SK-N-SH treated with all-trans-retinoic acid at 6 μM for 48 hours (cell line): Measurements from ENCODE around the gene TSHZ3.

Experiments
- ATAC-seq: fragments of 200-7000 bp; cut with Tn5 transposase; 3 replicates; pipeline ENCODE4 v1.9.1; 2020; ENCODE audit warnings: mild to moderate bottlenecking, moderate library complexity
- ARNTL ChIP-seq: fragments of 450-650 bp; formaldehyde crosslinking; IDR thresholded peaks from 2 replicates; pipeline ENCODE4 v1.5.0; 2020; ENCODE audit warnings: low read depth, mild to moderate bottlenecking, moderate library complexity, borderline replicate concordance
- BACH2 ChIP-seq: fragments of 250-450 bp; sonication (Bioruptor Pico); IDR thresholded peaks from 2 replicates; pipeline ENCODE4 v1.9.0; 2021; ENCODE audit warnings: mild to moderate bottlenecking, borderline replicate concordance
- ESRRG ChIP-seq: fragments of 250-450 bp; sonication (Bioruptor Pico); IDR thresholded peaks from 2 replicates; pipeline ENCODE4 v1.6.1; 2021; ENCODE audit warnings: mild to moderate bottlenecking
- GLIS3 ChIP-seq: fragments of 250-450 bp; sonication (Bioruptor Pico); IDR thresholded peaks from 2 replicates; pipeline ENCODE4 v1.5.0; 2020; ENCODE audit warnings: mild to moderate bottlenecking, moderate library complexity
- ISL1 ChIP-seq: fragments of 250-450 bp; sonication (Bioruptor Pico); IDR thresholded peaks from 2 replicates; pipeline ENCODE4 v2.1.2; 2022; ENCODE audit warnings: mild to moderate bottlenecking, moderate library complexity
- PPARA ChIP-seq: fragments of 250-450 bp; sonication (Bioruptor Pico); IDR thresholded peaks from 2 replicates; pipeline ENCODE4 v1.5.0; 2020; ENCODE audit warnings: mild to moderate bottlenecking, borderline replicate concordance
- RARB ChIP-seq: fragments of 250-450 bp; sonication (Bioruptor Pico); IDR thresholded peaks from 2 replicates; pipeline ENCODE4 v1.8.0; 2021; ENCODE audit warnings: mild to moderate bottlenecking, moderate library complexity
- SNAI2 ChIP-seq: fragments of 250-450 bp; sonication (Bioruptor Pico); IDR thresholded peaks from 2 replicates; pipeline ENCODE4 v1.5.0; 2020; ENCODE audit warnings: mild to moderate bottlenecking, moderate library complexity
- TCF4 ChIP-seq: fragments of 250-450 bp; sonication (Bioruptor Pico); IDR thresholded peaks from 2 replicates; pipeline ENCODE4 v1.8.0; 2021; ENCODE audit warnings: mild to moderate bottlenecking, moderate library complexity, borderline replicate concordance
- TOX ChIP-seq: fragments of 250-450 bp; sonication (Bioruptor Pico); IDR thresholded peaks from 2 replicates; pipeline ENCODE4 v1.8.0; 2021; ENCODE audit warnings: mild to moderate bottlenecking, moderate library complexity, borderline replicate concordance
- TSHZ2 ChIP-seq: fragments of 250-450 bp; sonication (Bioruptor Pico); IDR thresholded peaks from 2 replicates; pipeline ENCODE4 v1.5.0; 2020; ENCODE audit warnings: mild to moderate bottlenecking, moderate library complexity
- ZC3H10 ChIP-seq: fragments of 250-450 bp; sonication (Bioruptor Pico); IDR thresholded peaks from 2 replicates; pipeline ENCODE4 v1.5.1; 2021; ENCODE audit warnings: mild to moderate bottlenecking, moderate library complexity
- ZFP3 ChIP-seq: fragments of 250-450 bp; sonication (Bioruptor Pico); IDR thresholded peaks from 2 replicates; pipeline ENCODE4 v1.5.0; 2020; ENCODE audit warnings: mild to moderate bottlenecking, moderate library complexity
- ZFP30 ChIP-seq: fragments of 450-650 bp; formaldehyde crosslinking; IDR thresholded peaks from 2 replicates; pipeline ENCODE4 v1.5.0; 2022; ENCODE audit warnings: mild to moderate bottlenecking, moderate library complexity
- ZNF565 ChIP-seq: fragments of 450-650 bp; formaldehyde crosslinking; conservative IDR thresholded peaks from 2 replicates; pipeline ENCODE4 v1.5.0; 2020; ENCODE audit warnings: low read depth, mild to moderate bottlenecking, moderate library complexity
- ZNF70 ChIP-seq: fragments of 450-650 bp; formaldehyde crosslinking; IDR thresholded peaks from 2 replicates; pipeline ENCODE4 v1.5.0; 2020; ENCODE audit warnings: mild to moderate bottlenecking, moderate library complexity
- ZNF8 ChIP-seq: fragments of 450-650 bp; formaldehyde crosslinking; IDR thresholded peaks from 2 replicates; pipeline ENCODE4 v1.5.0; 2020; ENCODE audit warnings: mild to moderate bottlenecking, moderate library complexity
- TF ChIP-seq, protein P1 (sequence below): fragments of 250-450 bp; sonication (Bioruptor Pico); IDR thresholded peaks from 2 replicates; pipeline ENCODE4 v1.8.0; 2020; ENCODE audit warnings: mild to moderate bottlenecking, moderate library complexity, borderline replicate concordance
- TF ChIP-seq, protein P2 (sequence below): fragments of 250-450 bp; sonication (Bioruptor Pico); IDR thresholded peaks from 2 replicates; pipeline ENCODE4 v1.8.0; 2021; ENCODE audit warnings: low read depth, mild to moderate bottlenecking, moderate library complexity, borderline replicate concordance
- TF ChIP-seq, protein P3 (sequence below): fragments of 250-450 bp; sonication (Bioruptor Pico); IDR thresholded peaks from 2 replicates; pipeline ENCODE4 v1.5.1; 2020; ENCODE audit warnings: low read depth, mild to moderate bottlenecking, moderate library complexity

Gene TSHZ3

GRCh38 chr19:31306006-31306753 lies 43.1 kb downstream of the TSHZ3 start (continued):
- TF ChIP-seq TSHZ2 (CRISPR knock-in tag) (no peak), ISL1 (CRISPR knock-in tag) (no peak), TCF4 (CRISPR knock-in tag) (no peak), ZNF565 (CRISPR knock-in tag) (no peak), SNAI2 (CRISPR knock-in tag) (no peak), ZNF8 (no peak)

GRCh38 chr19:31304831-31305312 lies 44.4 kb downstream of the TSHZ3 start:
- no peak for ATAC-seq
- TF ChIP-seq, protein P1, sequence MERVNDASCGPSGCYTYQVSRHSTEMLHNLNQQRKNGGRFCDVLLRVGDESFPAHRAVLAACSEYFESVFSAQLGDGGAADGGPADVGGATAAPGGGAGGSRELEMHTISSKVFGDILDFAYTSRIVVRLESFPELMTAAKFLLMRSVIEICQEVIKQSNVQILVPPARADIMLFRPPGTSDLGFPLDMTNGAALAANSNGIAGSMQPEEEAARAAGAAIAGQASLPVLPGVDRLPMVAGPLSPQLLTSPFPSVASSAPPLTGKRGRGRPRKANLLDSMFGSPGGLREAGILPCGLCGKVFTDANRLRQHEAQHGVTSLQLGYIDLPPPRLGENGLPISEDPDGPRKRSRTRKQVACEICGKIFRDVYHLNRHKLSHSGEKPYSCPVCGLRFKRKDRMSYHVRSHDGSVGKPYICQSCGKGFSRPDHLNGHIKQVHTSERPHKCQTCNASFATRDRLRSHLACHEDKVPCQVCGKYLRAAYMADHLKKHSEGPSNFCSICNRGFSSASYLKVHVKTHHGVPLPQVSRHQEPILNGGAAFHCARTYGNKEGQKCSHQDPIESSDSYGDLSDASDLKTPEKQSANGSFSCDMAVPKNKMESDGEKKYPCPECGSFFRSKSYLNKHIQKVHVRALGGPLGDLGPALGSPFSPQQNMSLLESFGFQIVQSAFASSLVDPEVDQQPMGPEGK = no peak
- TF ChIP-seq TSHZ2 (CRISPR knock-in tag) (no peak), ZNF8 (no peak), TCF4 (CRISPR knock-in tag) (no peak), RARB (no peak), ARNTL (CRISPR knock-in tag) (no peak), ZNF565 (CRISPR knock-in tag) (no peak), TOX (no peak), ZC3H10 (CRISPR knock-in tag) (no peak), ESRRG (CRISPR knock-in tag) (no peak), ZNF70 (CRISPR knock-in tag) (no peak), BACH2 (CRISPR knock-in tag) (no peak), ZFP30 (no peak), PPARA (CRISPR knock-in tag) (no peak), ZFP3 (CRISPR knock-in tag) (no peak), ISL1 (CRISPR knock-in tag) (no peak), GLIS3 (CRISPR knock-in tag) (no peak), SNAI2 (CRISPR knock-in tag) (no peak)
- TF ChIP-seq, protein P2, sequence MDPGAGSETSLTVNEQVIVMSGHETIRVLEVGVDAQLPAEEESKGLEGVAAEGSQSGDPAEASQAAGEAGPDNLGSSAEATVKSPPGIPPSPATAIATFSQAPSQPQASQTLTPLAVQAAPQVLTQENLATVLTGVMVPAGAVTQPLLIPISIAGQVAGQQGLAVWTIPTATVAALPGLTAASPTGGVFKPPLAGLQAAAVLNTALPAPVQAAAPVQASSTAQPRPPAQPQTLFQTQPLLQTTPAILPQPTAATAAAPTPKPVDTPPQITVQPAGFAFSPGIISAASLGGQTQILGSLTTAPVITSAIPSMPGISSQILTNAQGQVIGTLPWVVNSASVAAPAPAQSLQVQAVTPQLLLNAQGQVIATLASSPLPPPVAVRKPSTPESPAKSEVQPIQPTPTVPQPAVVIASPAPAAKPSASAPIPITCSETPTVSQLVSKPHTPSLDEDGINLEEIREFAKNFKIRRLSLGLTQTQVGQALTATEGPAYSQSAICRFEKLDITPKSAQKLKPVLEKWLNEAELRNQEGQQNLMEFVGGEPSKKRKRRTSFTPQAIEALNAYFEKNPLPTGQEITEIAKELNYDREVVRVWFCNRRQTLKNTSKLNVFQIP (CRISPR knock-in tag) = no peak
- TF ChIP-seq, protein P3, sequence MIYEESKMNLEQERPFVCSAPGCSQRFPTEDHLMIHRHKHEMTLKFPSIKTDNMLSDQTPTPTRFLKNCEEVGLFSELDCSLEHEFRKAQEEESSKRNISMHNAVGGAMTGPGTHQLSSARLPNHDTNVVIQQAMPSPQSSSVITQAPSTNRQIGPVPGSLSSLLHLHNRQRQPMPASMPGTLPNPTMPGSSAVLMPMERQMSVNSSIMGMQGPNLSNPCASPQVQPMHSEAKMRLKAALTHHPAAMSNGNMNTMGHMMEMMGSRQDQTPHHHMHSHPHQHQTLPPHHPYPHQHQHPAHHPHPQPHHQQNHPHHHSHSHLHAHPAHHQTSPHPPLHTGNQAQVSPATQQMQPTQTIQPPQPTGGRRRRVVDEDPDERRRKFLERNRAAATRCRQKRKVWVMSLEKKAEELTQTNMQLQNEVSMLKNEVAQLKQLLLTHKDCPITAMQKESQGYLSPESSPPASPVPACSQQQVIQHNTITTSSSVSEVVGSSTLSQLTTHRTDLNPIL = no peak
